GM18498 (cell line): ENCODE measurements around the gene KCNMB4.
"Not testable (repeated sequence)": the region's sequence is repeated elsewhere in the genome, so short reads cannot be mapped to it uniquely, and the experiment has no call there.

ENCODE experiments used
- ATAC-seq: cut with Tn5 transposase; IDR thresholded peaks from one replicate; pipeline ENCODE4 v1.9.1; 2021; ENCODE audit warnings: mild to moderate bottlenecking, moderate library complexity; ENCODE audit not compliant: unreplicated experiment

The KCNMB4 gene

GRCh38 chr12:70367258-70368141 is 1.4 kb downstream of the KCNMB4 start:
- ATAC-seq: no peak

GRCh38 chr12:70372881-70373280 is 6.8 kb downstream of the KCNMB4 start:
- no peak for ATAC-seq

- ATAC-seq: no peak
These were observed 13.8 kb downstream of the KCNMB4 start for GRCh38 chr12:70379846-70380245.

GRCh38 chr12:70383484-70383883 is 17.4 kb downstream of the KCNMB4 start:
- ATAC-seq: no peak

- no peak for ATAC-seq
These were observed 17.8 kb downstream of the KCNMB4 start for GRCh38 chr12:70383886-70384285.

- no peak for ATAC-seq
These were observed 20.7 kb downstream of the KCNMB4 start for GRCh38 chr12:70386771-70387170.

GRCh38 chr12:70389678-70390077 is 23.6 kb downstream of the KCNMB4 start:
- ATAC-seq: no peak

GRCh38 chr12:70392631-70393030 is 26.5 kb downstream of the KCNMB4 start:
- ATAC-seq: not testable (repeated sequence)

- ATAC-seq: no peak
These were observed 27.9 kb downstream of the KCNMB4 start for GRCh38 chr12:70393787-70394499.

- no peak for ATAC-seq
These were observed 31.9 kb downstream of the KCNMB4 start for GRCh38 chr12:70398002-70398401.

GRCh38 chr12:70398862-70399261 is 32.8 kb downstream of the KCNMB4 start:
- no peak for ATAC-seq

- ATAC-seq: no peak
These were observed 33.2 kb downstream of the KCNMB4 start for GRCh38 chr12:70399311-70399710.

- ATAC-seq: no peak
These were observed 34.0 kb downstream of the KCNMB4 start for GRCh38 chr12:70400124-70400523.

- ATAC-seq: no peak
These were observed 36.5 kb downstream of the KCNMB4 start for GRCh38 chr12:70402597-70402996.

- no peak for ATAC-seq
These were observed 37.7 kb downstream of the KCNMB4 start for GRCh38 chr12:70403826-70404225.

GRCh38 chr12:70408004-70408790 is 42.1 kb downstream of the KCNMB4 start:
- ATAC-seq: no peak

GRCh38 chr12:70415987-70416386 is 49.9 kb downstream of the KCNMB4 start:
- no peak for ATAC-seq

- no peak for ATAC-seq
These were observed 51.0 kb downstream of the KCNMB4 start for GRCh38 chr12:70417121-70417520.

GRCh38 chr12:70418101-70418500 is 52.0 kb downstream of the KCNMB4 start:
- ATAC-seq: no peak

GRCh38 chr12:70422631-70423030 is 56.5 kb downstream of the KCNMB4 start:
- no peak for ATAC-seq

- ATAC-seq: no peak
These were observed 60.5 kb downstream of the KCNMB4 start for GRCh38 chr12:70426620-70427019.
